Spleen (tissue), 11 donors: ENCODE measurements around the gene CUX1. TPM values are rescaled to one million over a fixed set of nuclear protein-coding genes. Genes with fewer than 3 reads are reported as not detected.

Experiments used
- DNase-seq: peaks from one replicate; pipeline ENCODE4 v3.0.0-alpha.2; 2020
- H3K27ac ChIP-seq, 8 donors: fragments of 200-600 bp; sonication (generic) in 7 of 8; 1 replicate in 4 of 8; 2 replicates in 4 of 8; pipeline versions ENCODE4 v1.5.0 to v1.8.0; 2016 to 2021; ENCODE audit warnings: inconsistent platforms in 4 of 8, mild to moderate bottlenecking in 4 of 8, moderate library complexity in 1 of 8
- H3K27me3 ChIP-seq, 7 donors: fragments of 200-600 bp; sonication (generic) in 6 of 7; replicated peaks in 1 of 7; 1 replicate in 4 of 7; 2 replicates in 3 of 7; pipeline versions ENCODE4 v1.5.0 to v1.8.0; 2016 to 2021; ENCODE audit warnings: inconsistent platforms in 3 of 7, mild to moderate bottlenecking in 1 of 7
- H3K36me3 ChIP-seq, 6 donors: fragments of 200-600 bp; sonication (generic) in 5 of 6; 1 replicate in 4 of 6; 2 replicates in 2 of 6; pipeline versions ENCODE4 v1.5.0 to v1.8.0; 2016 to 2021; ENCODE audit warnings: inconsistent platforms in 2 of 6
- H3K4me1 ChIP-seq, 6 donors: fragments of 200-600 bp; sonication (generic) in 5 of 6; 1 replicate in 3 of 6; 2 replicates in 3 of 6; pipeline versions ENCODE4 v1.5.0 to v1.8.0; 2016 to 2021; ENCODE audit warnings: inconsistent platforms in 3 of 6
- H3K4me3 ChIP-seq, 8 donors: fragments of 200-600 bp; sonication (generic) in 7 of 8; 1 replicate in 4 of 8; 2 replicates in 4 of 8; pipeline versions ENCODE4 v1.5.0 to v1.8.0; 2016 to 2021; ENCODE audit warnings: inconsistent platforms in 4 of 8, mild to moderate bottlenecking in 4 of 8, moderate library complexity in 2 of 8
- H3K9me3 ChIP-seq, 8 donors: fragments of 200-600 bp; sonication (generic) in 7 of 8; 1 replicate in 4 of 8; 2 replicates in 4 of 8; pipeline versions ENCODE4 v1.5.0 to v1.8.0; 2016 to 2021; ENCODE audit warnings: inconsistent platforms in 4 of 8
- CTCF ChIP-seq, 11 experiments: fragments of 200-600 bp in 7 of 11; fragments of 450-650 bp in 4 of 11; sonication (generic) in 4 of 11; IDR thresholded peaks in 8 of 11; conservative IDR thresholded peaks in 3 of 11; 1 replicate in 7 of 11; 2 replicates in 4 of 11; pipeline versions ENCODE4 v1.4.0 to v1.8.0; 2016 to 2021; ENCODE audit warnings: antibody characterized with exemption in 11 of 11, inconsistent platforms in 4 of 11, mild to moderate bottlenecking in 1 of 11
- POLR2A ChIP-seq, 3 donors: fragments of 450-650 bp; IDR thresholded peaks; one replicate each; pipeline ENCODE4 v1.5.1; 2017; ENCODE audit warnings: antibody characterized with exemption in 3 of 3, mild to moderate bottlenecking in 1 of 3
- POLR2AphosphoS5 ChIP-seq, 3 donors: sonication (generic); formaldehyde crosslinking; IDR thresholded peaks; one replicate each; pipeline ENCODE4 v1.5.1; 2017; ENCODE audit warnings: antibody characterized with exemption in 3 of 3
- WGBS, 5 donors: extraction: QIAGEN DNeasy Blood & Tissue Kit in 3 of 5; methylation state at CpG; one replicate each; pipeline versions ENCODE4 v1.1.5 to v1.1.7; 2013 to 2018; 5-methylcytosine and 5-hydroxymethylcytosine counted together
- intact Hi-C: fragments of 100-400 bp; cut with DNase I; formaldehyde crosslinking; loops from one replicate; pipeline ENCODE4 v1.15.0; 2023; ENCODE audit warnings: low total_unique reads
- polyA plus RNA-seq, 3 donors: library from polyadenylated mRNA; stranded (reverse); fragments of 200-250 nt; gene quantifications; one replicate each; pipeline ENCODE4 v1.2.1, GENCODE V29; 2013
- total RNA-seq, 7 donors: library from RNA; depleted of rRNA in 3 of 7; stranded (reverse); fragments of >200 nt in 3 of 7; fragmentation: NEBNext Ultra II Directional in 4 of 7; extraction: Animal tissue kit (Norgen Biotek cat#: 25700) in 4 of 7; gene quantifications; one replicate each; pipeline versions ENCODE4 v1.1.0 to v1.2.1, GENCODE V29; 2016 to 2021
- donor health status: healthy with polysubstance abuse.
- donor health status: DM: no; HTN: no; CAD: no; lungs with moderate emphysema.
- donor health status: DM: no; HTN: no; CAD: no.
- donor health status: Bipolar disorder and iron deficiency.
- donor health status: healthy.
- donor health status: DM: no; HTN: no; CAD: no.
- donor health status: DM: yes; HTN: yes; CAD: no.

Gene CUX1
- total and polyA plus RNA-seq, 10 donors: 9.1 to 95.8 (median 61.9) TPM

GRCh38 chr7:101913247-101913721 is 95.9 kb downstream of the CUX1 start:
- Histone ChIP-seq H3K27ac (no peak overlapping the region), H3K27me3 (no peaks in the 10 kb centered on the region), H3K4me1 (peaks cover 0 to 28% (median 15%) of the 10 kb centered on the region in 6 donors), H3K9me3 (no peaks in the 10 kb centered on the region), H3K4me3 (no peak overlapping the region), H3K36me3 (peaks cover 0 to 37% (median 21%) of the 10 kb centered on the region in 6 donors)
- TF ChIP-seq CTCF (IDR thresholded peaks at IDR 0.05 in 8 of 11, conservative IDR thresholded peaks at IDR 0.05 in 3 of 11) (no peak), POLR2A (IDR thresholded peaks at IDR 0.05) (no peak)
- DNase-seq: peak; percentile 58
- WGBS, 5 donors: 73 to 78% (median 74%) methylated on average over 22 to 24 of the region's 24 CpGs
- intact Hi-C loops: no loop called here

GRCh38 chr7:101913851-101914250 is 96.4 kb downstream of the CUX1 start:
- intact Hi-C loops: no loop called here
- no peak for TF ChIP-seq POLR2A (IDR thresholded peaks at IDR 0.05)
- no peak overlapping the region for H3K27ac ChIP-seq
- no peaks in the 10 kb centered on the region for H3K9me3 ChIP-seq
- DNase-seq: no peak
- H3K4me3 ChIP-seq: no peak overlapping the region
- peaks cover 0 to 28% (median 15%) of the 10 kb centered on the region in 6 donors for H3K4me1 ChIP-seq
- WGBS, 5 donors: 25 to 54% (median 27%) methylated on average over 7 of the region's 7 CpGs
- H3K36me3 ChIP-seq: peaks cover 0 to 43% (median 25%) of the 10 kb centered on the region in 6 donors
- H3K27me3 ChIP-seq: no peaks in the 10 kb centered on the region

- intact Hi-C loops: no loop called here
- Histone ChIP-seq H3K4me1 (peaks cover 0 to 28% (median 15%) of the 10 kb centered on the region in 6 donors), H3K27me3 (no peaks in the 10 kb centered on the region), H3K27ac (no peak overlapping the region), H3K9me3 (no peaks in the 10 kb centered on the region), H3K4me3 (no peak overlapping the region), H3K36me3 (peaks cover 0 to 55% (median 26%) of the 10 kb centered on the region in 6 donors)
- WGBS, 5 donors: 93 to 97% (median 95%) methylated on average over 15 of the region's 15 CpGs
- no peak for TF ChIP-seq CTCF (IDR thresholded peaks at IDR 0.05 in 8 of 11, conservative IDR thresholded peaks at IDR 0.05 in 3 of 11)
- DNase-seq: peak; percentile 42
Measured at GRCh38 chr7:101915000-101915399, 97.6 kb downstream of the CUX1 start.

GRCh38 chr7:101916041-101916800 is 98.8 kb downstream of the CUX1 start:
- TF ChIP-seq CTCF (IDR thresholded peaks at IDR 0.05 in 8 of 11, conservative IDR thresholded peaks at IDR 0.05 in 3 of 11): no peak
- no peak for TF ChIP-seq POLR2AphosphoS5 (IDR thresholded peaks at IDR 0.05)
- TF ChIP-seq POLR2A (IDR thresholded peaks at IDR 0.05): no peak
- peak; percentile 33 for DNase-seq
- H3K36me3 ChIP-seq: peaks cover 0 to 58% (median 26%) of the 10 kb centered on the region in 6 donors
- no peaks in the 10 kb centered on the region for H3K9me3 ChIP-seq
- H3K4me1 ChIP-seq: peaks cover 0 to 28% (median 15%) of the 10 kb centered on the region in 6 donors
- intact Hi-C loops: no loop called here
- no peak overlapping the region for H3K27ac ChIP-seq
- H3K27me3 ChIP-seq: no peaks in the 10 kb centered on the region
- no peak overlapping the region for H3K4me3 ChIP-seq
- 94 to 97% (median 96%) methylated on average over 31 of the region's 31 CpGs for WGBS, 5 donors
